Measurements from ENCODE around the gene CHST15.

DNA sequence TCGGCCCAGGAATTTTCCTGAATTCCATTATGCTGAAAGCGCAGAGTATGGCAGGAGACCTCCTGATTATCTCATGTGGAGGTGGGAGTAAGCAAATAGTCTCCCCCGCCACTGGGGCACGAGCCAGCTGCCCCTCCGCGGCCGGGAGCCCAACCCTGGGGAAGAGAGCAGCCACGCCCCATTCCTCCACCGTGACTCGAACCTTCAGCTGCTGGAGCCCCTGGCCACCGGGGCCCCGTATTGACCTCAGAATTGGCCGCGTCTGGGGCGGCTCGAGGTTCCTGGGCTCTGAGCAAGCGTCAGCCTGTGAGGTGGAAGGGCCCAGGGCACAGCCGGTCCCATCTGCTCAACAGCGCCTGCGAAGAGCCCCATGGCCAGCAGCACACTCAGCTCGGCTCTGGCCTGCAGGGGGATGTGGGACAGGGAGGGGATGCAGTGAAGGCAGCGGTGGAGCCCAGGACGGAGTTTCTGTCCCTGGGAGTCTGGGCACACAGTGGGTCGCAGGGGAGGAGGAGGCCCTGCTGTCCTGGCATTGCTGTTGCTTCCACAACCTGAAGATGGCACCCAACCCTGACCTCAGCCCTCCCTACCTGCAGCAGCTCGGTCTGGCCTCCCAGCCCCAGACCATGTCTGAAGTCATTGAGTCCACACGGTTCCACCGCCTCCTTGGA lies 97.8 kb downstream of the CHST15 start:
- TF ChIP-seq CTCF (conservative IDR thresholded peaks at IDR 0.05; ENCODE audit: low read length) (peak; percentile 51), EZH2phosphoT487 (IDR thresholded peaks at IDR 0.05; ENCODE audit: borderline replicate concordance) (no peak)

Measured in Loucy (cell line).